ENCODE measurements around the gene SLC25A51.

- no peak for TF ChIP-seq CTCF (conservative IDR thresholded peaks at IDR 0.05; ENCODE audit: low read length)
- TF ChIP-seq EZH2phosphoT487 (IDR thresholded peaks at IDR 0.05; ENCODE audit: borderline replicate concordance, low read depth, low read length), result no peak
Observed at GRCh38 chr9:37947977-37948376, 44.0 kb upstream of the SLC25A51 start.
